ENCODE measurements around the gene C9orf50. TPM values are rescaled to one million over a fixed set of nuclear protein-coding genes. Genes with fewer than 3 reads are reported as not detected.
A peak's percentile ranks its signal among the peaks of the same experiment; 100 is the strongest.

The C9orf50 gene
- total RNA-seq, 4 donors from 2014 or later, result 0.64 TPM; not detected in 3

DNA sequence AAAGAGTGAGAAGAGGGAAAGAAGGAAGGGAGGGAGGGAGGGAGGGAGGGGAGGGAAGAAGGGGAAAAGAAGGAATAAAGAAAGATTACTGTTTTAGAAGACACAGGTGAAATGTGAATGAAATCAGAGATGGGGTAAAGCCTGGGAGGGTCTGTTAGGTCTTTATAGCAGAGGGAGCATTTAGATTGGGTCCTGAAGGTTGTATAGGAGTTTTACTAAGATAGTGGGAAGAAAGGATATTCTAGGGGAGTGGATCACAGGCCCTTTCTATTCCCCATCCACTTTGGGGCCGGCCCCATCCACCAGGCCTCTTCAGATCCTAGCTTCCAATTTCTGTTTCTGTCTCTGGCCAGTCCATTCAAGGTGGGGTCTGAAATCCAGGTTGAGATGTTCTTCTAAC, 35.5 kb downstream of the C9orf50 start:
- H3K4me3 ChIP-seq, result no peak overlapping the region
- no peaks in the 10 kb centered on the region for H3K27me3 ChIP-seq
- TF ChIP-seq EP300 (IDR thresholded peaks at IDR 0.05) (no peak), POLR2A (IDR thresholded peaks at IDR 0.05) (no peak)
- TF ChIP-seq, protein P1, sequence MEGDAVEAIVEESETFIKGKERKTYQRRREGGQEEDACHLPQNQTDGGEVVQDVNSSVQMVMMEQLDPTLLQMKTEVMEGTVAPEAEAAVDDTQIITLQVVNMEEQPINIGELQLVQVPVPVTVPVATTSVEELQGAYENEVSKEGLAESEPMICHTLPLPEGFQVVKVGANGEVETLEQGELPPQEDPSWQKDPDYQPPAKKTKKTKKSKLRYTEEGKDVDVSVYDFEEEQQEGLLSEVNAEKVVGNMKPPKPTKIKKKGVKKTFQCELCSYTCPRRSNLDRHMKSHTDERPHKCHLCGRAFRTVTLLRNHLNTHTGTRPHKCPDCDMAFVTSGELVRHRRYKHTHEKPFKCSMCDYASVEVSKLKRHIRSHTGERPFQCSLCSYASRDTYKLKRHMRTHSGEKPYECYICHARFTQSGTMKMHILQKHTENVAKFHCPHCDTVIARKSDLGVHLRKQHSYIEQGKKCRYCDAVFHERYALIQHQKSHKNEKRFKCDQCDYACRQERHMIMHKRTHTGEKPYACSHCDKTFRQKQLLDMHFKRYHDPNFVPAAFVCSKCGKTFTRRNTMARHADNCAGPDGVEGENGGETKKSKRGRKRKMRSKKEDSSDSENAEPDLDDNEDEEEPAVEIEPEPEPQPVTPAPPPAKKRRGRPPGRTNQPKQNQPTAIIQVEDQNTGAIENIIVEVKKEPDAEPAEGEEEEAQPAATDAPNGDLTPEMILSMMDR (IDR thresholded peaks at IDR 0.05), result no peak
- H3K4me1 ChIP-seq, result no peaks in the 10 kb centered on the region
- no peak for DNase-seq (ENCODE audit: low spot score in 2 of 2)
- 88% methylated on average over 1 of the region's 1 CpG for WGBS
- H3K36me3 ChIP-seq, result no peaks in the 10 kb centered on the region
- no peak overlapping the region for H3K27ac ChIP-seq
- no peaks in the 10 kb centered on the region for H3K9me3 ChIP-seq

DNA sequence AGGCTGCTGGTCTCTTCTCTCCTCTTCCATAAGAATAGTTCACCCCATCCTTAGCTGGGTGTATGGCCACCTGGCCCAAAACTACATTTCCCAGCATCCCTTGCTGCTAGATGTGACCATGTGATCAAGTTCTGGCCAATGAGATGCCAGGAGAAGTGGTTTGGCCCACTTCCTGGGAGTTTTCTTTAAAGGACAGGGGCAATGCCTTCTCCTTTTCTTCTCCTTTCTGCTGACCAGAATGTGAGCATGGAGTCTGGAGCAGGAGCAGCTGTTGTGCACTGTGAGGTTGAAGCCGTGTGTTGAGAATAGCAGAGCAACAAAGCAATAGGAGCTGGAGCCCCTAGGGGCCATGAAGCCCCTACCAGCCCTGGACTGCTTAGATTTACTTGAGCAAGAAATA, 36.8 kb downstream of the C9orf50 start:
- DNase-seq (ENCODE audit: low spot score in 2 of 2), result peak in 1 of 2 donors; percentile 72
- 100% methylated on average over 1 of the region's 1 CpG for WGBS
- TF ChIP-seq POLR2AphosphoS5 (IDR thresholded peaks at IDR 0.05) (no peak), EP300 (IDR thresholded peaks at IDR 0.05) (no peak), POLR2A (IDR thresholded peaks at IDR 0.05) (no peak)
- TF ChIP-seq, protein P1 (IDR thresholded peaks at IDR 0.05), result no peak
- no peaks in the 10 kb centered on the region for H3K27me3 ChIP-seq
- no peaks in the 10 kb centered on the region for H3K36me3 ChIP-seq
- no peak overlapping the region for H3K4me3 ChIP-seq
- no peaks in the 10 kb centered on the region for H3K9me3 ChIP-seq
- peak overlapping the region; percentile 20 for H3K27ac ChIP-seq
- H3K4me1 ChIP-seq, result no peaks in the 10 kb centered on the region

DNA sequence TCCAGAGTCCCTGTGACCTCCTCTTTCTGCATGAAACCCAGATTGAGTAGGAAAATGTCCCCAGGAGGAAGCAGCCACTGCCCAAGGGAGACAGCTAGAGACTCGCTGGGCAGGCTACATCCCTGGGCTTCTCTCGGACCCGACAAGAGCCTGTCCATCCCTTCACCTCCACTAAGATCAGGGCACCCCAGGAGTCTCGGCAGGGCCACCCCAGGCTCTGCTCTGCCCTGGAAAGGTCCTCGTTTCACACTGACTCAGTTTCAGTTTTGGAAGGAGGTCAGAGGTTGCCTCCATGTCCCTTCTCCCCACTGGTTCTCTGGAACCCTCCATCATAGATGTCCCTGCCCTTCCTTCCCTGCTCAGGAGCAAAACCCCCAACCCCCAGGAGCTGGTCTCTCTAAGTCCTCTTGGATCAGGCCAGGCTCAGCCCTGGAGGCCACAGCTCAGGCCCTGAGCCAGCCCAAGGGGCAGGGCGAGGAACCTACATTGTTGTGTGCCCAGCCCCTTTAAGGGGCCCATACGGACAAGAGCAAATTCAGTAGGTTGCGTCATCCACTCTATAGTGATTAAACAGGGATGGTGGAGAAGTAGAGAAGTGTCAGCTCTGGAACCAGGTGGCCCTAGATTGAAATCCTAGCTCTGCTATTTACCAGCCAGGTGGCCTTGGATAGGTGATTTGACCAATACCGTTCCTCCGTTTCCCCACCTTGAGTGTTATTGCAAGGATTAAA, 37.4 kb downstream of the C9orf50 start:
- H3K4me1 ChIP-seq, result no peaks in the 10 kb centered on the region
- no peaks in the 10 kb centered on the region for H3K9me3 ChIP-seq
- no peak for TF ChIP-seq POLR2AphosphoS5 (IDR thresholded peaks at IDR 0.05)
- TF ChIP-seq, protein P1 (IDR thresholded peaks at IDR 0.05), result no peak
- TF ChIP-seq POLR2A (IDR thresholded peaks at IDR 0.05), result no peak
- TF ChIP-seq EP300 (IDR thresholded peaks at IDR 0.05), result no peak
- H3K27me3 ChIP-seq, result no peaks in the 10 kb centered on the region
- H3K36me3 ChIP-seq, result no peaks in the 10 kb centered on the region
- H3K4me3 ChIP-seq, result no peak overlapping the region
- H3K27ac ChIP-seq, result no peak overlapping the region
- WGBS, result 74% methylated on average over 10 of the region's 10 CpGs
- DNase-seq (ENCODE audit: low spot score in 2 of 2), result peak in 1 of 2 donors; percentile 55

DNA sequence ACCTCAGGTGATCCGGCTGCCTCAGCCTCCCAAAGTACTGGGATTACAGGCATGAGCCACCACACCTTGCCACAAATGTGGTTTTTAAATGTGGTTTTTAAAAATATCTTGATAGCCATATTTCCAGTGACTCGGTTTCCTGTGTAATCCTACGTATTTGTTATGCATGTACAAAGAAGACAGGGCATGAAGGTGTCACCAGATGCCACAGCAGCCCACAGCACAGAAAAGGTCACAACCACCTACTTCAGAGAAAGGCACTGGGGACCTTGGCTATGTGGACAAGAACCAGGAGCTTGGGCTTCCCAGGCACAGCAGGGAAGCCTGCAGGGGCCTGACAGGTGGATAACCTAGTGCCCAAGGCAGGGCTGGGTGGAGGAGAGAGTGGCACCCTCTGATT, 38.0 kb downstream of the C9orf50 start:
- 93% methylated on average over 3 of the region's 3 CpGs for WGBS
- H3K9me3 ChIP-seq, result no peaks in the 10 kb centered on the region
- H3K4me3 ChIP-seq, result no peak overlapping the region
- DNase-seq (ENCODE audit: low spot score in 2 of 2), result no peak
- H3K4me1 ChIP-seq, result no peaks in the 10 kb centered on the region
- H3K27ac ChIP-seq, result no peak overlapping the region
- H3K36me3 ChIP-seq, result no peaks in the 10 kb centered on the region
- TF ChIP-seq POLR2A (IDR thresholded peaks at IDR 0.05) (no peak), POLR2AphosphoS5 (IDR thresholded peaks at IDR 0.05) (no peak), EP300 (IDR thresholded peaks at IDR 0.05) (no peak)
- TF ChIP-seq, protein P1 (IDR thresholded peaks at IDR 0.05), result no peak
- no peaks in the 10 kb centered on the region for H3K27me3 ChIP-seq

DNA sequence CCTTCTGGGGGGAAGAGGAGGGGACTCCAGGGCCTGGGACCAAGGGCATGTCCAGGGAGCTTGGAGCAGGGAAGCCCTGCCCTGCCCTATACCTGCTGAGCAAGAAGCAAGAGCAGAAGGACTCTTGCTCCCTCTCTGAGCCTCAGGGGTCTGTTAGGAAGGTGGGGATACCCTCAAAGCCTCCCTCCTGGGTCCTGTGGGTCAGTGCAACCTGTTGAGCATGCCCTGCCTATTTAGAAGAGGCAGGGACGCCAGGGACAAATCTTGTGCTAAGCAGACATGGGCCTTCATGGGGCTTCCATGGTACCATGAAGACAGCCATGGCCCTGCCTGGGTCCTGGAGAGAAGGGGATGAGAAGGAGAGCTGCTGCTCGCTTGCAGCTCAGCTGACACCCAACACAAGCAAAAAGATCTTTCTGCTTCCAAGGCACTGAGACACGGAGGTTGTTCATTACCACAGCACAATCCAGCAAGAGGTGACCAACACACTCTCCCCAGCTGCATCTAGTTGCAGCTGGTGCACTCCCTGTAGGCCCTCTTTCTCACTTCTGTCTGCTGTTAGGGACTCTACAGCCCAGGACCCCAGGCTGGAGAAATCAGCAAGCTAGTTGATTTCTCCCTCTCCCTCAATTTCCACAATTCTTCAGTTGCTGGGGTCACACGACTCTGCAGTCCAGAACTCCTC, 39.3 kb downstream of the C9orf50 start:
- Histone ChIP-seq H3K27me3 (no peaks in the 10 kb centered on the region), H3K4me1 (no peaks in the 10 kb centered on the region), H3K27ac (no peak overlapping the region), H3K36me3 (no peaks in the 10 kb centered on the region), H3K9me3 (no peaks in the 10 kb centered on the region), H3K4me3 (no peak overlapping the region)
- WGBS, result 78% methylated on average over 4 of the region's 4 CpGs
- DNase-seq (ENCODE audit: low spot score in 2 of 2), result no peak
- no peak for TF ChIP-seq EP300 (IDR thresholded peaks at IDR 0.05)
- TF ChIP-seq, protein P1 (IDR thresholded peaks at IDR 0.05), result no peak
- TF ChIP-seq POLR2AphosphoS5 (IDR thresholded peaks at IDR 0.05), result no peak
- no peak for TF ChIP-seq POLR2A (IDR thresholded peaks at IDR 0.05)
